GM12872 (cell line): ENCODE data around the gene LBP.

Experiments
- CTCF ChIP-seq: IDR thresholded peaks from 3 replicates; pipeline ENCODE4 v1.5.1; 2011; ENCODE audit warnings: low read depth, mild to moderate bottlenecking, low read length, moderate library complexity; ENCODE audit not compliant: insufficient read depth

LBP gene

GRCh38 chr20:38386004-38386403, 39.7 kb downstream of the LBP start:
- no peak for TF ChIP-seq CTCF

GRCh38 chr20:38386851-38387250, 40.6 kb downstream of the LBP start:
- TF ChIP-seq CTCF: no peak

- TF ChIP-seq CTCF: no peak
Measured at GRCh38 chr20:38387953-38388352, 41.7 kb downstream of the LBP start.

GRCh38 chr20:38392356-38392755, 46.1 kb downstream of the LBP start:
- TF ChIP-seq CTCF: no peak

- TF ChIP-seq CTCF: no peak
Measured at GRCh38 chr20:38393259-38393658, 47.0 kb downstream of the LBP start.

DNA sequence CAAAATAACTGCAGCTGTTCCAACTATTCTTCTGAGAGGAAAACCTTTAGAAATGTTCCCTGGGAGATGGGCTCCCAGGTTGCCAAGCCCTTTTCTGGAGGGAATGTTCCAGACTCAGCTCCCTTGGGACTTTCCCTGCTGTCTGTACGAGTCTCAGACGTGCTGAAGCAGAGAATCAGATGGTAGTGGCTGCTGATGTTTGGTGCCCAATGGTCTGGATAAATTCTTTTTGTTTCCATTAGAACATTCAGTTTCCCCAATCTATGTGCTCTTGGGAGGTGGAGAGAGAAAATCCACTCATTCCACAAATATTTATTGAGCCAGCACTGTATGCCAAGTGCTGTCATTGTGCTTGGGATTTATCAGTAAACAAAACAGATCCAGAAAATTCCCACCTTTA, 48.9 kb downstream of the LBP start:
- no peak for TF ChIP-seq CTCF

- no peak for TF ChIP-seq CTCF
Measured at GRCh38 chr20:38402089-38402488, 55.8 kb downstream of the LBP start.

DNA sequence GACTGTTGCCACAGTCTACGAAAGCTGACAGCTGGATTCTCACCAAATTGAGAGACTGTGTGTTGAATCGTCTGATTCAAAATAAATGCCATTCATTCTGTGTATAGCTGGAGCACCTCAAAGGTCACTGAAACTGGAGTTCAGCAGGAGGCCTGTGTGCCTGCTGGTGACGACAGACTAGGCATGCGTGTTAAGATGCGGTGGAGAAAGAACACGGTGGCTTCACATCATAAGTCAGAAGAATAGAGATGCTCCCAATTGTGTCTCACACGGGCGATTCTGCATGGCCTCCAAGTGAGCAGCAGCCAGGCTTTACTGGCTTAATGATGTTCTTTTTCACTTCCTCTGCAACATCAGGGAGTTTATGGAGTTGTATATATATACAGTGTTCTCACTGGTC, 56.5 kb downstream of the LBP start:
- TF ChIP-seq CTCF: no peak
